GM23248 (cell line): ENCODE results near the gene CTSK.

Experiments used
- EZH2 ChIP-seq: fragments of 200-600 bp; sonication (generic); IDR thresholded peaks from 2 replicates; pipeline ENCODE4 v1.6.1; 2018; ENCODE audit warnings: antibody characterized with exemption, mild to moderate bottlenecking; ENCODE audit not compliant: insufficient read depth, poor library complexity, severe bottlenecking
- EZH2phosphoT487 ChIP-seq: fragments of 200-600 bp; sonication (generic); IDR thresholded peaks from 2 replicates; pipeline ENCODE4 v1.6.1; 2018; ENCODE audit warnings: antibody characterized with exemption, moderate library complexity, mild to moderate bottlenecking, low read depth; ENCODE audit not compliant: insufficient read depth

- TF ChIP-seq EZH2 = no peak
- no peak for TF ChIP-seq EZH2phosphoT487
Observed at GRCh38 chr1:150832597-150832996, 24.5 kb upstream of the CTSK start.
